MM.1S (cell line): ENCODE measurements around the gene GNB1.

Source experiments
- CTCF ChIP-seq: fragments of 300-600 bp; sonication (generic); IDR thresholded peaks from 2 replicates; pipeline ENCODE4 v1.5.1; 2016; ENCODE audit warnings: antibody characterized with exemption, low read length, mixed read lengths
- EZH2phosphoT487 ChIP-seq: fragments of 300-600 bp; sonication (generic); IDR thresholded peaks from 2 replicates; pipeline ENCODE4 v1.6.1; 2018; ENCODE audit warnings: antibody characterized with exemption, low read length

- TF ChIP-seq CTCF (no peak), EZH2phosphoT487 (no peak)
Measured at GRCh38 chr1:1826356-1827088, 64.4 kb downstream of the GNB1 start.
